HG02884 (cell line): ENCODE results near the gene MRPL2.

Experiments used
- ATAC-seq: cut with Tn5 transposase; IDR thresholded peaks from one replicate; pipeline ENCODE4 v1.9.1; 2021; ENCODE audit warnings: mild to moderate bottlenecking, moderate library complexity; ENCODE audit not compliant: unreplicated experiment

The MRPL2 gene

DNA sequence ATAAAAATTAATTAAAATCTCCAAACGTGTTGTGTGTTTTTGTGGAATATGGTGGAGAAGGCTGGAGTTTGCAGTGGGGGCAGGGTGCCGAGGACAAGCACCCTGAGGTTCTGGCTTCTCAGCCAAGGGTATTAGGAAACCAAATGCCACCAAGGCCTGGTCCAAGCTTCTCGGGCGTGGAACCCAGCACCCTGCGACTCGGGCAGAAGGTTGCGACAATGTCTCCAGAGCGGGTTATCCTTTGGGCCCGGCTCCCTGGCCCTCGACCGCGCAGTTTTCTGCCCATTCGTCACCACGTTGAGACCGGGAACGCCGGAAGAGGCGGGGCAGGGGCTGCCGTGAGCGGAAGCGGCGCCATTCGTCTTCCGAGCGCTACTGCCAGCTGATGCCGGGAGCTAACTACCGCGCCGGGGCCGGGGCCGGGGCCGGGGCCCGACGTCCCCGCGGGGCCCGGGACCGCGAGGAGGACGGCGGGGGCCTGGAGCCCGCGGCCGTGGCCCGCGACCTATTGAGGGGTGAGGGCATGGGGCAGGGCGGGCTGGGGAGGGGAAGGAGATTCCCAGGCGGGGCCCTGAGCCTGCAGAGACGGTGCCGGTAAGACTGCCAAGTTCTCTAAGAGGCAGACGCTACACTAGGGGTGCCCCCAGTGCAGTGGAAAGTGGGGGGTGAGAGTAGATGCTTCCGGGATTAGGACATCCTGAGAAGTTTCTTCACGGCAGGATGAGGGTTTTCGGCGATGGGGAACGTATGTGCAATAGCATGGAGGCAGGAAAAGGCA lies 37.8 kb downstream of the MRPL2 start, which contains the start of gene RRP36:
Gene RRP36, plus strand, starts transcription at position 354 of the 778 bp plus-strand sequence. Its CDS starts 32 bp downstream, at position 386.
- no peak for ATAC-seq

- ATAC-seq = no peak
Measured at GRCh38 chr6:43020847-43021246, 38.4 kb downstream of the MRPL2 start.

GRCh38 chr6:43020052-43020705 lies 39.1 kb downstream of the MRPL2 start:
- ATAC-seq = no peak

- no peak for ATAC-seq
Measured at GRCh38 chr6:43019152-43019551, 40.1 kb downstream of the MRPL2 start.

DNA sequence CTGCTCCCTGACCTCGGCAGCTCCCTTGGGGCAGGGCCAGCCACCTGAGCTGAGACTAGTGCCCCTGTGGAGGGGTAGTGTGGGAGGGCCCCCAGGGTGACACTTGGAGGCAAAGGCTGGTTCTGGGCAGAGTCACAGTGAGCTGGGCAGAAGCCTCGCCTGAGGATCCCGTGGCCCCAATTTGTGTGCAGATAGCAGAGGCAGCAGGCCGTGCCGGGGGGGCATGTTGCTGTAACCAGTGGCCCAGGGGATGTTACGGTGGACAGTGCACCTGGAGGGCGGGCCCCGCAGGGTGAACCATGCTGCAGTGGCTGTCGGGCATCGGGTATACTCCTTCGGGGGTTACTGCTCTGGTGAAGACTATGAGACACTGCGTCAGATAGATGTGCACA lies 42.3 kb downstream of the MRPL2 start:
- ATAC-seq = no peak

GRCh38 chr6:43016176-43016942 lies 42.9 kb downstream of the MRPL2 start:
- no peak for ATAC-seq

GRCh38 chr6:43014434-43014909 lies 44.8 kb downstream of the MRPL2 start:
- ATAC-seq = no peak

- ATAC-seq = peak; percentile 79
Measured at GRCh38 chr6:43013843-43014433, 45.3 kb downstream of the MRPL2 start, which contains the start of the genes KLHDC3 and MEA1. KLHDC3 (plus strand) TSS chr6:43014249; CDS start chr6:43017193, 2,944 bp downstream. MEA1 (minus strand) TSS chr6:43013946; CDS start chr6:43013813, 133 bp downstream.

DNA sequence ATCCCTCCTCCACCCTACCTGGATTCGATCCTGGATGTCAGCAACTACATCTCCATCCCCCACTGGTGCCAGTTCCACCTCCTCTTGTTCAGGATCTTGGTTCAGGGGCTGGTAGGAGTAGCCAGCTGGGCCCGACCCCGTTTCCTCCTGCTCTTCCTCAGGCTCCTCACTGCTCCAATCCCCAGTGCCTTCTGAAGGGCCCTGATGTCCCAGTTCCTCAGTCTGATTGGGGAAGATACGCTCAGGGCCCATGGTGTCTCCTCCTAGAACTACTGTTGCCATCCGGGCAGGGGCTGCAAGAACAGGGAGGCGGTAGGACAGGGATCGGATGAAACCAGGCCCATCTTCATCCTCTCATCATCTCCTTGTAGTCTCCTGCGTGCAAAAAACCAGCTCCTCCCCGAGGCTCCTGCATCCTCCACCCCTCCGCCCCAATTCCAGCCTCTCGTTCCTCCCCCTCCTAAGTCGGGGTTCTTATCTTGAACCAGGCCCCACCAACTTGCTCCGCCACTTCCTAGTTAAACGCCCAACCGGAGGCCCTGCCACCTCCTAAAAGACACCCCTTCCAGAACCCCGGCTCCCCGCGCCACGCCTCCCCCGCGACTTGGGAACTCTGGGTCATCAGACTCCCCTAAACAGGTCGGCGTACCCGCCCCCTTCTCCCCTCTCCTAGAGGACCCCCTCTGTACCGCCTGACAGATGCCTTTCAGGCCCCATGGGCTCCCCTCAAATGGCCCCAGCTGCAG lies 46.0 kb downstream of the MRPL2 start:
- no peak for ATAC-seq

- ATAC-seq = no peak
Measured at GRCh38 chr6:43012364-43012763, 46.9 kb downstream of the MRPL2 start.

GRCh38 chr6:43011207-43011606 lies 48.0 kb downstream of the MRPL2 start:
- ATAC-seq = no peak

- ATAC-seq = no peak
Measured at GRCh38 chr6:43009124-43009523, 50.1 kb downstream of the MRPL2 start.

GRCh38 chr6:43007126-43007525 lies 52.1 kb downstream of the MRPL2 start:
- no peak for ATAC-seq

GRCh38 chr6:43006251-43006650 lies 53.0 kb downstream of the MRPL2 start:
- ATAC-seq = no peak

DNA sequence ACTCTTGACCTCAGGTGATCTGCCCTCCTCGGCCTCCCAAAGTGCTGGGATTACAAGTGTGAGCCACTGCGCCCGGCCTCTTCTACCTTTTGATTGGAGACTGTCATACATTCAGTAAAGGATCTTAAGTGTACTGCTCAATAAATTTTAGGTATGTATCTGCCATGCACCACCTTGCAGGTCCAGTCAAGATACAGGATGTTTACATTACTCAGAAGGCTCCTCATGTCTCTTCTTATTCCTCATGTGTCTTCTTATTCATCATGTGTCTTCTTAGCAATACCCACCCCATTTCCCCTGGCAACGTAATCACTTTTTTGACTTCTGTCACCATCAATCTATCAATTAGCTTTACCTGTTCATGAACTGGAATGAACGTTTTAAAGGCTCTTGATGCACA lies 53.4 kb downstream of the MRPL2 start:
- no peak for ATAC-seq
